SK-N-DZ (cell line): ENCODE data around the gene WASHC3.
"Not testable (repeated sequence)": the region's sequence is repeated elsewhere in the genome, so short reads cannot be mapped to it uniquely, and the experiment has no call there.

Source experiments
- DNase-seq: peaks from one replicate; pipeline ENCODE4 v3.0.0-alpha.2; 2015; ENCODE audit warnings: low spot score

WASHC3 gene

GRCh38 chr12:102050660-102051430 is 10.9 kb downstream of the WASHC3 start:
- no peak for DNase-seq

DNA sequence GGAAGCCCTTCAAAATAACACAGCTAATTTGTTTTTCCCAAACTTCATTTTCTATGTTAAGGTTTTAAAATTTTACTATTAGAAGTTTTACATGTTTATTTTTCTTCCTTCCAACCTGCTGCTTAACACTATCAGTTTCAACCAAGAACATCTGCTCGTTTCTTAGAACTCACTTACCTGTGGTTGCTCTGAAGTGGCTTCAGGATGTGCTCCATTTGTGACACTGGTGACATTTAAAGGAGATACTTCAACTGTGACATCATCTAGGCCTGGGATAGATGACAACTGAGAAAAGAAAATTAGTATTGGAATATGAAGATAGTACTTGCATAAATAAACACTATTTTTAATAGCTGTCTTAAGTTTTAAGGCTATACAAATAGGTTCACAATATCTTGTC is 17.9 kb downstream of the WASHC3 start:
- no peak for DNase-seq

DNA sequence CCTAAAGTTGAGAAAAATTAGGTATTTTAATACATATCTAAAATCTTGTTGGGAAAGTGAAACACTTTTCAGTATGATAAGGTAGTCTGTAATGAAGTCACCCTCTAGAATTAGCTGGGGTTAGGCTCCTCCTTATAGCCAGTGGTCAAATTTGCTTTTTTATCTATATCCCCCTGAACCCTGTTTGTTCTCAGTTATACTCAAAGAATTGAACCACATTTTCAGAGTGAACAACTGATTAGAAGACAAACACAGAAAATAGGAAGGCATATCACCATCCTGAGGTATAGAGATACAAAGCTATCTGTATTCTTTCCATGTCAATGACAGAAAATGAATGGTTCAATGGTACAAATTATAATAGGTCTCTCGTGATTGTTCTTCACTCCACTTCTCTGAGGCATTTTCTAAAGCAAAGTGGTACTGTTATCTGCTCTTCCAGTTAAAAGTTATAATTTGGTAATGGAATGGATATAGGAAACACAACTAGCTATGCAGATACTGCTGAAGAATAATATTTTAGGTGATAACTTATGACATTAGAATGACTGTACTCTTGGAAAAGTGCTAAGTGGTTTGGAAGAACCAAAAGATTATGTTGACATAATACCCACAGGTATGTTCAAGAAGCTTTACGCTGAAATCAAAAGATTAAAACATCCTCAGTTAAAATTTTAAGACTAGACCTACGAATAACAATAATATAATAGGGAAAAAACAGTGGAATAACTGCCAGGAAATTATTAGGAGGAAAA is 27.6 kb downstream of the WASHC3 start:
- DNase-seq, result no peak

DNA sequence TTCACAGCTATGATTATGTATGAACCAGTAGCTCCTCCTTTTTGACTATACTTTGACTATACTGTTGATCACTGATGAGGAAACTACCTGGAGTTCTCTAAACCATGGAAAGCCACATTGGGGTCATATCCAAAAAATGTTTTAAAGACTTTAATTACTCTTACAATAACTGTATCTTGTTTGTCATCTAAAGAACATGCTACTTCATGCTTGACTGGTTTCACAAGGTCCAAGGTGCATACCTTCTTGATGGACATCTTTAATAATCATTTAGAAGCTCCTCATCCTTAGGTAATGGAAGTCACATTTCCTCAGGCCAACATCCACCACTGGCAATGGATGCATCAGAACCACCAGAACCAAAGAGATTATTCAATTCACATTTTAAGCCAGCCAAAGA is 29.9 kb downstream of the WASHC3 start:
- DNase-seq, result no peak

- DNase-seq, result no peak
Measured at GRCh38 chr12:102029141-102029540, 32.6 kb downstream of the WASHC3 start.

DNA sequence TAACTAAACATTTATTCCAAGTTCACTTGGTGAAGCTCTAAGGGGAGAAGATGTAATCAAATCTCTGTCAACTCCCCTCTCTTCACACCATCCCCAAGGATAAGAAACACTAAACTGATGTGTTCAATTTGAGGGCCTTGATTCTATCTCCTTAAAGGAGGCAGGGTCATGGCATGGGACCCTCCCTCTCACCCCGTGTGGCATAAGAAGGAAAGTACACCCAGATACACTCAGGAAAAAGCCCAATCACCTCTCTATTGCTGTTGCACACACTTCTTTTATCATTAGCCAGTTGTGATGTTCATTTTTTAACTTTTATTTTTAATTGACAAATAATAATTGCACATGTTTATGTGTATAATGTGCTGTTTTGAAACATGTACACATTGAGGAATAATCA is 35.1 kb downstream of the WASHC3 start:
- DNase-seq, result no peak

- no peak for DNase-seq
Measured at GRCh38 chr12:102024765-102025164, 37.0 kb downstream of the WASHC3 start.

- DNase-seq, result no peak
Measured at GRCh38 chr12:102023343-102023930, 38.4 kb downstream of the WASHC3 start.

GRCh38 chr12:102022286-102022685 is 39.5 kb downstream of the WASHC3 start:
- no peak for DNase-seq

DNA sequence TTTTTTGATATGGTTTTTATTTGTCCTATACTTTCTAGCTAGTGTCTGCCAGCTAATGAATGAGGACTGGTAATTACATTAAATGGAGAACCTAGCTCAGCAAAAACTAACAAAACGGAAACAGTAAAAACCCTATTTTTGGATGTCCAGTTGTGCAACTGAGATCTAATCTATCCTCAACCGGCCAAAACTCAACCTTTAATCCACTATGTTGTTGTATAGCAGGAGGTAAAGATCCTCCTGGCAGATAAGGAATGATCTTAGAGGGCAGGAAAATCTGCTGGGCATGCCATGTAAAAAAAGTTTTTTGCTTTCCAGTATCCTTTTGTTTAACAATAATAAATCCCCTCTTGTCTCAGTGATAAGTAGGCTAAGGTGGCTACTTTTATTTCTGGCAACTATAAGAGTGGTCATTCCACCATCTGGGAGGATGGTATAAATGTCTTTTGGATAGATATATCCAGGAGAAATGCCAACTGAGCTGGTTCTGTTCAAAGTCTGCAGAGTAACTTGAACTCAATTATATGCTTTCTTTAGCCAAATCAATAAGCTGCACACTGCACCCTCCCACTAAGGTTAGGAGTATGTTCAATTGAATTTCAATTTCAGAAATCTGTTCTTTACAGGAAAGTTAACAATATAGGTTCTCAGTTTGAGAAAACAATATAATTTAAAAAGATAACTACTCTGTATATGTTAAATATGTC is 40.1 kb downstream of the WASHC3 start:
- DNase-seq, result no peak

DNA sequence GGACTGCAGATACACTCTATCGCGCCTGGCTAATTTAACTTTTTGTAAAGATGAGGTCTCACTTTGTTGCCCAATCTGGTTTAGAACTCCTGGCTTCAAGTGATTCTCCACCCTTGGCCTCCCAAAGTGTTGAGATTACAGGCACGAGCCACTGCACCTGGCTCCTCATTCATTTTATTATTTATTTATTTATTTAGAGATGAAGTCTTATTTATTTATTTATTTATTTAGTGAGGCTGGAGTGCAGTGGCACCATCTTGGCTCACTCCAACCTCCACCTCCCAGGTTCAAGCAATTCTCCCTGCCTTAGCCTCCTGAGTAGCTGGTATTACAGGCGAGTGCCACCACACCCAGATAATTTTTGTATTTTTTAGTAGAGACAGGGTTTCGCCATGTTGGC is 43.2 kb downstream of the WASHC3 start:
- not testable (repeated sequence) for DNase-seq

- no peak for DNase-seq
Measured at GRCh38 chr12:102016472-102016871, 45.3 kb downstream of the WASHC3 start.

DNA sequence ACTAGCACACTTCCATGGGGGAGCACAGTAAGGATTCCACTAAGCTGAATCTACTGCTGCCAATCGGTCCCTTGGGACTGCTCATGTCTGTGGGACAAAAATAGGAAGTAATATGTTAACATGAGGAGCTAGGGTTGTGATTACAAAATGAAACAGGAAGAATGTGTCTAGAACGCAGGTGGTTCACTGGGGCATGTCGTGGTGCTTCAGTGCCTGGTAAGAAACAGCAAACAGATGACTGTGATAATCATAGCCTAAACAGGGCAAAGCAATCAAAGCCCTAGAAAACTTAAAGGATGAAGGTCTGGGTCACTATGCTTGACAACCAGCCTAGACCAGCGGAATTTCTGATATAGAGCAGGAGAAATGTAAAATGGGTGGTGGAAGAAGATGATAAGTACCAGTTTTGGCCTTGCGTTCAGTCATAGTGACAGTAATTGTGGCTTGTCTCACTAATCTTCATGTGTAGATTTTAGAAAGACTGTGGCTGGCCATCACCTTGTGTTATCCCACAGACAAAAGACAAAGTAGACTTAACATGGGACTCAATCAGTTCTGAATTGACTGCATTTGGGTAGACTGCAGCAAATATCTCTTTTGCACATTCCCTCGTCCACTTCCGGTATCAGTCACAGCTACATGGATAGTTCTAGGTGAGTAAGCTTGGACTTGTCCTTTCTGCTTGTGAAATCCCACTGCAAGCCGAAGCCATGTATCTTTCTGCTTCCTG is 51.4 kb downstream of the WASHC3 start:
- no peak for DNase-seq

DNA sequence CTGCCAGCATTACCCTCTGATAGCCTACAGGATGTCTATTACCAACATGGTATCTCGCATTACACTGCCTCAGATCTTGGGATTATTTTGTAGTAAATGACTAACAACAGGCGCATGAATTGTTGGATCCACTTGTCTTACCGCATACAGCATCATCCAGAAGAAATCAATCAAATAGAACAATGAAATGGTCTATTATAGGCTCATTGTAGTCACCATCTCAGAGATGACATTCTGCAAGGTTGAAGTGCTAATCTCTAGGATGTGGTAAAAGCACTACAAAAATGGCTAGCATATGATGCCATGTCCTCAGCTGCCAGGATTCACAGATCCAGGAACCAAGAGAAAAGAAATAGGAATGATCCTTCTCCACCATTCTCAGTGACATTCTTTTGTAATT is 52.0 kb downstream of the WASHC3 start:
- no peak for DNase-seq

DNA sequence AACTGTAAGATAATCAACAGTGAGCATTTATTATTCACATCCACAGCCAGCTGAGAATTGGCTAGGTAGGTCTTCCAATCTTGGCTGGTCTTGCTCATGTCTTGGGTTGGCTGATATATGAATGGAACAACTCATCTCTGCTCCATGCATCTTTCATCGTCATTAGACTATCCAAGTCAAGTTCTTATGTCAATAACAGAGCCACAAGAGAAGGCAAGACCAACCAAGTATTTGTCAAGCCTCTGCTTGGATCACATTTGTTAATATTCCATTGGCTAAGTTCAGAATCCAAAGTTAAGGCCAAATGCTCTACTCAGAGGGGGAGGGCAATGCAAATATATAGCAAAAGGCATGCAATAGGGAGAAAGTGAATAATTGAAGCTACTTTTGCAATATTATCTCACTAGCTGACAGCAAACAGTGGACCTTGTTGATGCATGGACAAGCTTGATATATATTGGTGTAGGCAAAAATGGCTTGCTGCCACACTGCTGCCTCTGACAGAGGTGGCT is 53.1 kb downstream of the WASHC3 start:
- DNase-seq, result no peak

DNA sequence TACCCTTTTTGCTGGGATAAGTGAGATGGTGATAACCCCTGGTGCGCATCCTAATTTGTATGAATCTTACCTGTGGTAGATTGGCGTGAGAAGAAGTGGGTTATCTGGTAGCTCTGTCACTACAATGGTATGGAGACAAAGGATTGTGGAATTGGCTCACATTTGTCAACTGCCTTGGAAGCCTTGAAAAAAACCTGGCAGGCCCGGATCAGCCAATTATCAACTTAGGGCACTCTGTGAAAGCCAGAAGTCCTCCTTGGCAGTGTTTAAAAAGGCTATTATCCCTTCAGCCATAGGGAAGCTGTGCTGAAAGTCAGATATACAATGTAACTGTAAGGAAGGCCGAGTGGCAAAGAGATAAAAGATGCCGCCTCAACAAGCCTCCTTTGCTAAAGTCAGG is 56.5 kb downstream of the WASHC3 start:
- no peak for DNase-seq

GRCh38 chr12:101997102-101997501 is 64.7 kb downstream of the WASHC3 start:
- no peak for DNase-seq

- no peak for DNase-seq
Measured at GRCh38 chr12:101995684-101996083, 66.1 kb downstream of the WASHC3 start.

GRCh38 chr12:101992091-101992490 is 69.7 kb downstream of the WASHC3 start:
- DNase-seq, result no peak

DNA sequence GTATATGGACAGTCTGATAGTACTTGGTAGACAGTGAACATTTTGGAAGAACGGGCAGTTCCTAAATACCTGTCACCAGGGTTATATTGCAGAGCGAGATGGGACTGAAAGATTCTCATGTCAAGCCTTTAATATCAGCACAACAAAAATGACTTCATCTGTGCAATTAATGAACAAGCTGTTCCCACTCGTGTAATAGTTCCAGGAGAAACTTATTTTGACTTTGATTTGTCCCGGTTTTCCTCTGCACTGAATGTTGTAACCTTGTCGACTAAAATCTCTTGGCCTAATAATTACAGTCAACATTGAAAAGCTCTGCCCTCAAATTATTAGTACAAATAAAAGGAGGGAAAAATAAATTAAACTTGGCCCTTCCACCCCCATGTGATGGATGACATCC is 79.5 kb downstream of the WASHC3 start:
- no peak for DNase-seq

GRCh38 chr12:101981868-101982267 is 79.9 kb downstream of the WASHC3 start:
- DNase-seq, result no peak
